Uterus (tissue), 4 donors: ENCODE results near the gene WASF2. TPM values are rescaled to one million over a fixed set of nuclear protein-coding genes. Genes with fewer than 3 reads are reported as not detected.
A peak's percentile ranks its signal among the peaks of the same experiment; 100 is the strongest.

Source experiments
- DNase-seq, 2 donors: peaks; one replicate each; pipeline ENCODE4 v3.0.0-alpha.2; 2019 to 2020
- H3K27ac ChIP-seq, 2 donors: fragments of 200-600 bp; sonication (generic); 1 replicate in 1 of 2; 2 replicates in 1 of 2; pipeline ENCODE4 v1.5.1; 2016 to 2018
- H3K27me3 ChIP-seq, 2 donors: fragments of 200-600 bp; sonication (generic); one replicate each; pipeline ENCODE4 v1.5.1; 2018 to 2019; ENCODE audit warnings: control low read depth in 1 of 2
- H3K36me3 ChIP-seq, 2 donors: fragments of 200-600 bp; sonication (generic); one replicate each; pipeline ENCODE4 v1.5.1; 2019; ENCODE audit warnings: control low read depth in 1 of 2
- H3K4me1 ChIP-seq, 2 donors: fragments of 200-600 bp; sonication (generic); one replicate each; pipeline ENCODE4 v1.5.1; 2018 to 2019; ENCODE audit warnings: control low read depth in 1 of 2
- H3K4me3 ChIP-seq, 2 donors: fragments of 200-600 bp; sonication (generic); 1 replicate in 1 of 2; 2 replicates in 1 of 2; pipeline ENCODE4 v1.5.1; 2018 to 2019; ENCODE audit warnings: mild to moderate bottlenecking in 1 of 2
- H3K9me3 ChIP-seq, 2 donors: fragments of 200-600 bp; sonication (generic); one replicate each; pipeline ENCODE4 v1.5.1; 2019; ENCODE audit warnings: control low read depth in 1 of 2
- POLR2A ChIP-seq, 2 donors: fragments of 450-650 bp; IDR thresholded peaks; one replicate each; pipeline ENCODE4 v1.6.1; 2016; ENCODE audit warnings: antibody characterized with exemption in 2 of 2, mild to moderate bottlenecking in 1 of 2, moderate library complexity in 1 of 2
- intact Hi-C: fragments of 100-400 bp; cut with DNase I; formaldehyde crosslinking; loops from one replicate; pipeline ENCODE4 v1.15.1; 2023; ENCODE audit warnings: low total_unique reads
- total RNA-seq, 4 donors: library from RNA; depleted of rRNA in 3 of 4; stranded (reverse); fragments of >200 nt in 3 of 4; gene quantifications; one replicate each; pipeline versions ENCODE4 v1.1.0 to v1.2.4, GENCODE V29; 2014 to 2023
- TF ChIP-seq, protein P1 (sequence below), 4 experiments: fragments of 200-600 bp in 2 of 4; fragments of 450-650 bp in 2 of 4; sonication (generic) in 2 of 4; IDR thresholded peaks; one replicate each; pipeline ENCODE4 v1.5.1; 2016 to 2019; ENCODE audit warnings: antibody characterized with exemption in 4 of 4, mild to moderate bottlenecking in 2 of 4, moderate library complexity in 1 of 4
- donor health status: DM: yes; HTN: yes; CAD: no.

Gene WASF2
- total RNA-seq, 4 donors from 2014 or later: 27.2 to 178 (median 41.1) TPM

DNA sequence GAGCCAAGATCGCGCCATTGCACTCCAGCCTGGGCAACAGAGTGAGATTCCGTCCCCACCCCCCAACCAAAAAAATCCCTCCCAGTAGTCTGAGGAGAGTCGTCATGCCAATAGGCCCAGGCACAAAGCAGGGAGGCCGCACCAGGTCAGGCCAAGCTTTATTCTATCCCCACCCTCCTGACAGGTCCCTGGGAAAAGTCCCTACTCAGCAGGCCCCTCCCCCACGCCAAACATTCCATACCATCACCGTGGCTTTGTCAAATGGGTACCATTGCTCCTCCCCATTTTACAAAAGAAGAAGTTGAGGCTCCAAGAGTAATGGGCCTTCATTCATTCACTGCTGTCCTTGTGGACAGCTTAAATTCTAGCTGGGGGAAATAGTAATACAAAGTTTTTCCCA, 92.2 kb downstream of the WASF2 start:
- H3K36me3 ChIP-seq: no peaks in the 10 kb centered on the region
- peaks cover 6% of the 10 kb centered on the region in 2 donors for H3K4me1 ChIP-seq
- no peak overlapping the region for H3K27ac ChIP-seq
- DNase-seq: no peak
- no peak overlapping the region for H3K4me3 ChIP-seq
- no peaks in the 10 kb centered on the region for H3K27me3 ChIP-seq
- no peaks in the 10 kb centered on the region for H3K9me3 ChIP-seq
- TF ChIP-seq POLR2A (IDR thresholded peaks at IDR 0.05): no peak
- TF ChIP-seq, protein P1, sequence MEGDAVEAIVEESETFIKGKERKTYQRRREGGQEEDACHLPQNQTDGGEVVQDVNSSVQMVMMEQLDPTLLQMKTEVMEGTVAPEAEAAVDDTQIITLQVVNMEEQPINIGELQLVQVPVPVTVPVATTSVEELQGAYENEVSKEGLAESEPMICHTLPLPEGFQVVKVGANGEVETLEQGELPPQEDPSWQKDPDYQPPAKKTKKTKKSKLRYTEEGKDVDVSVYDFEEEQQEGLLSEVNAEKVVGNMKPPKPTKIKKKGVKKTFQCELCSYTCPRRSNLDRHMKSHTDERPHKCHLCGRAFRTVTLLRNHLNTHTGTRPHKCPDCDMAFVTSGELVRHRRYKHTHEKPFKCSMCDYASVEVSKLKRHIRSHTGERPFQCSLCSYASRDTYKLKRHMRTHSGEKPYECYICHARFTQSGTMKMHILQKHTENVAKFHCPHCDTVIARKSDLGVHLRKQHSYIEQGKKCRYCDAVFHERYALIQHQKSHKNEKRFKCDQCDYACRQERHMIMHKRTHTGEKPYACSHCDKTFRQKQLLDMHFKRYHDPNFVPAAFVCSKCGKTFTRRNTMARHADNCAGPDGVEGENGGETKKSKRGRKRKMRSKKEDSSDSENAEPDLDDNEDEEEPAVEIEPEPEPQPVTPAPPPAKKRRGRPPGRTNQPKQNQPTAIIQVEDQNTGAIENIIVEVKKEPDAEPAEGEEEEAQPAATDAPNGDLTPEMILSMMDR (IDR thresholded peaks at IDR 0.05): no peak
- intact Hi-C loops: loop anchor here (5.0 kb wide), 1 partner anchor 265 kb away; no protein-coding TSS in a partner anchor

GRCh38 chr1:27397110-27397509, 92.9 kb downstream of the WASF2 start:
- intact Hi-C loops: loop anchor here (5.0 kb wide), 1 partner anchor 265 kb away; no protein-coding TSS in a partner anchor
- Histone ChIP-seq H3K4me3 (no peak overlapping the region), H3K27me3 (no peaks in the 10 kb centered on the region), H3K27ac (no peak overlapping the region), H3K36me3 (no peaks in the 10 kb centered on the region), H3K9me3 (no peaks in the 10 kb centered on the region), H3K4me1 (peaks cover under 1 to 2% of the 10 kb centered on the region in 2 donors)
- DNase-seq: no peak
- TF ChIP-seq, protein P1 (IDR thresholded peaks at IDR 0.05): no peak
- no peak for TF ChIP-seq POLR2A (IDR thresholded peaks at IDR 0.05)

DNA sequence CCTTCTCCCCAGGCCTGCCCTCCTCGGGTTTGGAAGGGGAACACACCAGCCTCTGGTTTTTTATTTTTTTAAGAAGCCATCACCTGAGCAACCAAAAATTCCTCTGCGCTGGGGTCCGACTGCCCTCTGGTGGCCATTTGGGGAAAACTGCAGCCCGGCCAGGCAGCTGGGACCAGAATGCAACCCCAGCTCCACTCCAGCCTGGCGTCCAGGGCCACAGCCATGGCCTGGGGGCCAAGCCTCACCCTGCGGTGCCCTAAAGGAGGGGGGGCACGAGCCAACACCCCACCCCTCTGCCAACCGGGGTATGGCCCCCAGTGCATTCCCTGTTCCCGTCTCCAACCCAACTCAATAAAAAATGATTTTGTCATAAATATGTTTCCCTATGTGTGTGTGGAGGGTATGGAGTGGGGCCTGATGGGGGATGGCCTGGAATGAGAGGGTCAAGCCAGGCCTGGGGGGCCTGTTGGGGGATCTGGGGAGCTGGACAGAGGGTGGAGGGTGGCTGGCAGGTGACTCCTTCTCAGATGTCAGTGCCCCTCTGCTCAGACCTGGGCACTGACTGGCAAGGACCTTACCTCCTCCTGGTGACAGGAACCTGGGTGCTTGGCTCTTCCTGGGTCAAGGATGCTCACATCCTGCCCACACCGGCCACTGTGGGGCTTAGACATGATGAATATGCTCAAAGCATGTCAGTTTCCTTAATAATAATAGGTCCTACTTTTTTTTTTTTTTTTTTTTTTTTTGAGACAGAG, 94.3 kb downstream of the WASF2 start:
- DNase-seq: peak; percentile 74 to 83
- peaks cover 6 to 8% of the 10 kb centered on the region in 2 donors for H3K4me1 ChIP-seq
- intact Hi-C loops: loop anchor here (5.0 kb wide), 1 partner anchor 267 kb away; no protein-coding TSS in a partner anchor

GRCh38 chr1:27394925-27395324, 95.0 kb downstream of the WASF2 start:
- TF ChIP-seq, protein P1 (IDR thresholded peaks at IDR 0.05): no peak
- no peak for TF ChIP-seq POLR2A (IDR thresholded peaks at IDR 0.05)

More for the DNA sequence above, 94.3 kb downstream of the WASF2 start:
- H3K9me3 ChIP-seq: no peaks in the 10 kb centered on the region
- no peak for TF ChIP-seq POLR2A (IDR thresholded peaks at IDR 0.05)
- TF ChIP-seq, protein P1 (IDR thresholded peaks at IDR 0.05): peak; percentile 92 to 96 (median 96)
- no peak overlapping the region for H3K4me3 ChIP-seq
- no peaks in the 10 kb centered on the region for H3K27me3 ChIP-seq
- no peaks in the 10 kb centered on the region for H3K36me3 ChIP-seq
- no peak overlapping the region for H3K27ac ChIP-seq

GRCh38 chr1:27394282-27394658, 95.7 kb downstream of the WASF2 start:
- H3K4me1 ChIP-seq: peaks cover 6 to 8% of the 10 kb centered on the region in 2 donors
- intact Hi-C loops: loop anchor here (5.0 kb wide), 1 partner anchor 37 kb away; no protein-coding TSS in a partner anchor
- H3K36me3 ChIP-seq: no peaks in the 10 kb centered on the region
- no peaks in the 10 kb centered on the region for H3K9me3 ChIP-seq
- no peak for TF ChIP-seq POLR2A (IDR thresholded peaks at IDR 0.05)
- no peak for DNase-seq
- no peak overlapping the region for H3K4me3 ChIP-seq
- no peak overlapping the region for H3K27ac ChIP-seq
- H3K27me3 ChIP-seq: no peaks in the 10 kb centered on the region

More at GRCh38 chr1:27394925-27395324, 95.0 kb downstream of the WASF2 start:
- intact Hi-C loops: loop anchor here (5.0 kb wide), 2 partner anchors 38 to 267 kb away; no protein-coding TSS in a partner anchor
- Histone ChIP-seq H3K27ac (no peak overlapping the region), H3K4me1 (peaks cover 6 to 8% of the 10 kb centered on the region in 2 donors), H3K9me3 (no peaks in the 10 kb centered on the region), H3K27me3 (no peaks in the 10 kb centered on the region), H3K36me3 (no peaks in the 10 kb centered on the region), H3K4me3 (no peak overlapping the region)
- no peak for DNase-seq
